ENCODE measurements around the gene MATCAP1.
A peak's percentile ranks its signal among the peaks of the same experiment; 100 is the strongest.

- TF ChIP-seq CTCF (CRISPR knock-in tag; IDR thresholded peaks at IDR 0.05): peak; percentile 63
- TF ChIP-seq HMGA1 (CRISPR knock-in tag; conservative IDR thresholded peaks at IDR 0.05): no peak
- no peak for TF ChIP-seq POLR2A (IDR thresholded peaks at IDR 0.05; ENCODE audit: insufficient read depth in 1 of 2, low read depth in 2 of 2, low read length in 2 of 2)
- TF ChIP-seq DMAP1 (CRISPR knock-in tag; IDR thresholded peaks at IDR 0.05): no peak
- no peak for TF ChIP-seq ZNF740 (CRISPR knock-in tag; IDR thresholded peaks at IDR 0.05)
- TF ChIP-seq POLR2AphosphoS2 (IDR thresholded peaks at IDR 0.05; ENCODE audit: low read depth, low read length): no peak
- TF ChIP-seq MXI1 (IDR thresholded peaks at IDR 0.05; ENCODE audit: borderline replicate concordance, low read depth, low read length): no peak
- TF ChIP-seq, protein P1, sequence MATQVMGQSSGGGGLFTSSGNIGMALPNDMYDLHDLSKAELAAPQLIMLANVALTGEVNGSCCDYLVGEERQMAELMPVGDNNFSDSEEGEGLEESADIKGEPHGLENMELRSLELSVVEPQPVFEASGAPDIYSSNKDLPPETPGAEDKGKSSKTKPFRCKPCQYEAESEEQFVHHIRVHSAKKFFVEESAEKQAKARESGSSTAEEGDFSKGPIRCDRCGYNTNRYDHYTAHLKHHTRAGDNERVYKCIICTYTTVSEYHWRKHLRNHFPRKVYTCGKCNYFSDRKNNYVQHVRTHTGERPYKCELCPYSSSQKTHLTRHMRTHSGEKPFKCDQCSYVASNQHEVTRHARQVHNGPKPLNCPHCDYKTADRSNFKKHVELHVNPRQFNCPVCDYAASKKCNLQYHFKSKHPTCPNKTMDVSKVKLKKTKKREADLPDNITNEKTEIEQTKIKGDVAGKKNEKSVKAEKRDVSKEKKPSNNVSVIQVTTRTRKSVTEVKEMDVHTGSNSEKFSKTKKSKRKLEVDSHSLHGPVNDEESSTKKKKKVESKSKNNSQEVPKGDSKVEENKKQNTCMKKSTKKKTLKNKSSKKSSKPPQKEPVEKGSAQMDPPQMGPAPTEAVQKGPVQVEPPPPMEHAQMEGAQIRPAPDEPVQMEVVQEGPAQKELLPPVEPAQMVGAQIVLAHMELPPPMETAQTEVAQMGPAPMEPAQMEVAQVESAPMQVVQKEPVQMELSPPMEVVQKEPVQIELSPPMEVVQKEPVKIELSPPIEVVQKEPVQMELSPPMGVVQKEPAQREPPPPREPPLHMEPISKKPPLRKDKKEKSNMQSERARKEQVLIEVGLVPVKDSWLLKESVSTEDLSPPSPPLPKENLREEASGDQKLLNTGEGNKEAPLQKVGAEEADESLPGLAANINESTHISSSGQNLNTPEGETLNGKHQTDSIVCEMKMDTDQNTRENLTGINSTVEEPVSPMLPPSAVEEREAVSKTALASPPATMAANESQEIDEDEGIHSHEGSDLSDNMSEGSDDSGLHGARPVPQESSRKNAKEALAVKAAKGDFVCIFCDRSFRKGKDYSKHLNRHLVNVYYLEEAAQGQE (IDR thresholded peaks at IDR 0.05; ENCODE audit: borderline replicate concordance in 1 of 2, low read depth in 1 of 2, low read length in 2 of 2): no peak
- no peak for TF ChIP-seq POLR2AphosphoS5 (IDR thresholded peaks at IDR 0.05; ENCODE audit: low read depth, low read length)
- TF ChIP-seq HDAC1 (CRISPR knock-in tag; IDR thresholded peaks at IDR 0.05): no peak
Observed at GRCh38 chr16:67179421-67180080, 4.2 kb downstream of the MATCAP1 start.

All from HepG2 (cell line).